ENCODE data around the gene INHA.

- no peak for TF ChIP-seq POLR2A (IDR thresholded peaks at IDR 0.05)
- TF ChIP-seq, protein P1, sequence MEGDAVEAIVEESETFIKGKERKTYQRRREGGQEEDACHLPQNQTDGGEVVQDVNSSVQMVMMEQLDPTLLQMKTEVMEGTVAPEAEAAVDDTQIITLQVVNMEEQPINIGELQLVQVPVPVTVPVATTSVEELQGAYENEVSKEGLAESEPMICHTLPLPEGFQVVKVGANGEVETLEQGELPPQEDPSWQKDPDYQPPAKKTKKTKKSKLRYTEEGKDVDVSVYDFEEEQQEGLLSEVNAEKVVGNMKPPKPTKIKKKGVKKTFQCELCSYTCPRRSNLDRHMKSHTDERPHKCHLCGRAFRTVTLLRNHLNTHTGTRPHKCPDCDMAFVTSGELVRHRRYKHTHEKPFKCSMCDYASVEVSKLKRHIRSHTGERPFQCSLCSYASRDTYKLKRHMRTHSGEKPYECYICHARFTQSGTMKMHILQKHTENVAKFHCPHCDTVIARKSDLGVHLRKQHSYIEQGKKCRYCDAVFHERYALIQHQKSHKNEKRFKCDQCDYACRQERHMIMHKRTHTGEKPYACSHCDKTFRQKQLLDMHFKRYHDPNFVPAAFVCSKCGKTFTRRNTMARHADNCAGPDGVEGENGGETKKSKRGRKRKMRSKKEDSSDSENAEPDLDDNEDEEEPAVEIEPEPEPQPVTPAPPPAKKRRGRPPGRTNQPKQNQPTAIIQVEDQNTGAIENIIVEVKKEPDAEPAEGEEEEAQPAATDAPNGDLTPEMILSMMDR (IDR thresholded peaks at IDR 0.05), result no peak
Observed at GRCh38 chr2:219569635-219570034, 2.5 kb upstream of the INHA start.

All from thyroid gland (tissue), 4 donors.